Hematopoietic multipotent progenitor cell treated with erythropoietin and hydrocortisone succinate and interleukin-3 and kit ligand, for 6 days (in vitro differentiated cells): ENCODE measurements around the gene TRIP6.

Source experiments
- DNase-seq: peaks from one replicate; pipeline ENCODE4 v3.0.0-alpha.2; 2015

Gene TRIP6

GRCh38 chr7:100874577-100875355 lies 7.6 kb downstream of the TRIP6 start, which contains the start of gene SRRT:
Gene SRRT (plus strand): TSS chr7:100875103. CDS start chr7:100875591, 488 bp downstream.
- peak; percentile 99 for DNase-seq

GRCh38 chr7:100875356-100875751 lies 8.2 kb downstream of the TRIP6 start:
- peak; percentile 55 for DNase-seq

- no peak for DNase-seq
Measured at GRCh38 chr7:100878013-100878412, 10.8 kb downstream of the TRIP6 start.

- no peak for DNase-seq
Measured at GRCh38 chr7:100878685-100879084, 11.5 kb downstream of the TRIP6 start.

GRCh38 chr7:100879685-100880261 lies 12.6 kb downstream of the TRIP6 start:
- DNase-seq = no peak

- no peak for DNase-seq
Measured at GRCh38 chr7:100880645-100881044, 13.5 kb downstream of the TRIP6 start.

GRCh38 chr7:100881136-100881535 lies 13.9 kb downstream of the TRIP6 start:
- DNase-seq = no peak

GRCh38 chr7:100882201-100882600 lies 15.0 kb downstream of the TRIP6 start:
- DNase-seq = no peak

GRCh38 chr7:100882785-100883526 lies 15.8 kb downstream of the TRIP6 start:
- DNase-seq = no peak

- DNase-seq = no peak
Measured at GRCh38 chr7:100884736-100885439, 17.7 kb downstream of the TRIP6 start.

- no peak for DNase-seq
Measured at GRCh38 chr7:100885440-100886141, 18.4 kb downstream of the TRIP6 start.

GRCh38 chr7:100886142-100886935 lies 19.2 kb downstream of the TRIP6 start:
- no peak for DNase-seq

- DNase-seq = no peak
Measured at GRCh38 chr7:100886936-100887515, 19.8 kb downstream of the TRIP6 start.

- DNase-seq = peak; percentile 90
Measured at GRCh38 chr7:100887516-100888290, 20.5 kb downstream of the TRIP6 start.

- peak; percentile 35 for DNase-seq
Measured at GRCh38 chr7:100888291-100888987, 21.3 kb downstream of the TRIP6 start.

GRCh38 chr7:100888988-100889750 lies 22.0 kb downstream of the TRIP6 start, which contains the start of gene UFSP1:
Gene UFSP1 (minus strand): TSS chr7:100889715. CDS start chr7:100889271, 444 bp downstream.
- no peak for DNase-seq

- no peak for DNase-seq
Measured at GRCh38 chr7:100890653-100891567, 23.7 kb downstream of the TRIP6 start.
